Activated naive CD4-positive, alpha-beta T cell treated with anti-CD3 and anti-CD28 coated beads for 36 hours (primary cell): ENCODE results near the gene ARCN1. TPM values are rescaled to one million over a fixed set of nuclear protein-coding genes. Genes with fewer than 3 reads are reported as not detected.

ENCODE experiments used
- CTCF ChIA-PET: fragments of 350-600 bp; sonication (Branson Sonifier 250); formaldehyde crosslinking; loops from one replicate; lab custom pipeline; 2021; ENCODE audit warnings: antibody characterized with exemption; lab: Charles Lee
- DNase-seq: peaks from one replicate; pipeline ENCODE4 v3.0.0-alpha.2; 2020
- H3K27ac Mint-ChIP-seq: one replicate; pipeline ENCODE4 v1.8.0; 2021; ENCODE audit warnings: mild to moderate bottlenecking, mixed read lengths
- H3K27me3 Mint-ChIP-seq: one replicate; pipeline ENCODE4 v1.8.0; 2021; ENCODE audit warnings: low read depth, mixed read lengths
- H3K36me3 Mint-ChIP-seq: one replicate; pipeline ENCODE4 v1.8.0; 2021; ENCODE audit warnings: low read depth, mixed read lengths
- H3K4me1 Mint-ChIP-seq: one replicate; pipeline ENCODE4 v1.8.0; 2021; ENCODE audit warnings: low read depth, mixed read lengths
- H3K4me3 Mint-ChIP-seq: one replicate; pipeline ENCODE4 v1.8.0; 2021; ENCODE audit warnings: mild to moderate bottlenecking, moderate library complexity, mixed read lengths
- H3K9me3 Mint-ChIP-seq: one replicate; pipeline ENCODE4 v1.8.0; 2021; ENCODE audit warnings: mixed read lengths
- intact Hi-C: fragments of 100-400 bp; cut with micrococcal nuclease; formaldehyde crosslinking; loops from one replicate; pipeline ENCODE4 v1.15.1; 2023
- total RNA-seq, 2 experiments: library from RNA; stranded (reverse); gene quantifications; one replicate each; pipeline ENCODE4 v1.2.3, GENCODE V29; 2021

ARCN1 gene
- total RNA-seq, 2 experiments from 2014 or later, result 159 to 174 TPM

DNA sequence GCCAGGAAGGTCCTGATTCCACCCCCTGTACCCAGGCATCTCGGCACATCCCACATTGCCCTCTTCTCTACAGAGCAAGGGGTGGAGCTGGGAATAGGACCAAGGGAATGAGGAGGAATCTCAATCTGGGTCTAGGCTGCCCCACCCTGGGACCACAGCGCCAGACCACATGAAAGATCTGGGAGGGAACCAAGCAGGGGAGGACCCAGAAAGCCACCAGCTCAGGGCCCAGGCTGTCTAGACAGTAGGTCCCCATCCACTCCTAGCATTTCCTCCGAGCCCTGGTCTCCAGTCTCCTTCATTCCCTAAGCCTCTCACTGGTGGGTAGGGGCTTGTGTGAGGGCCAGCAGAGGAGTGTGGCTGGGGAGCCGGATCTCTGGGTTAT lies 46.8 kb downstream of the ARCN1 start:
- H3K4me1 Mint-ChIP-seq, result peaks cover 14% of the 10 kb centered on the region
- no peaks in the 10 kb centered on the region for H3K9me3 Mint-ChIP-seq
- DNase-seq, result no peak
- CTCF ChIA-PET, result interaction anchor here (0.5 to 1.0 kb wide), 4 partner anchors 12 to 152 kb away, joined by 3 to 6 read pairs (median 4); partner anchors contain the start of gene PHLDB1
- no peaks in the 10 kb centered on the region for H3K36me3 Mint-ChIP-seq
- intact Hi-C loops, result no loop called here
- no peak overlapping the region for H3K27ac Mint-ChIP-seq
- no peak overlapping the region for H3K4me3 Mint-ChIP-seq
- peaks cover 3% of the 10 kb centered on the region for H3K27me3 Mint-ChIP-seq

- CTCF ChIA-PET, result interaction anchor here (0.5 to 4.0 kb wide), 3 partner anchors 10 to 35 kb away, joined by 3 to 14 read pairs (median 6); partner anchors contain the start of gene PHLDB1
- no peaks in the 10 kb centered on the region for H3K36me3 Mint-ChIP-seq
- H3K4me1 Mint-ChIP-seq, result peaks cover 14% of the 10 kb centered on the region
- H3K27me3 Mint-ChIP-seq, result peaks cover 3% of the 10 kb centered on the region
- H3K27ac Mint-ChIP-seq, result no peak overlapping the region
- no peak overlapping the region for H3K4me3 Mint-ChIP-seq
- H3K9me3 Mint-ChIP-seq, result no peaks in the 10 kb centered on the region
- no peak for DNase-seq
- intact Hi-C loops, result no loop called here
Measured at GRCh38 chr11:118619444-118620197, 47.4 kb downstream of the ARCN1 start.

DNA sequence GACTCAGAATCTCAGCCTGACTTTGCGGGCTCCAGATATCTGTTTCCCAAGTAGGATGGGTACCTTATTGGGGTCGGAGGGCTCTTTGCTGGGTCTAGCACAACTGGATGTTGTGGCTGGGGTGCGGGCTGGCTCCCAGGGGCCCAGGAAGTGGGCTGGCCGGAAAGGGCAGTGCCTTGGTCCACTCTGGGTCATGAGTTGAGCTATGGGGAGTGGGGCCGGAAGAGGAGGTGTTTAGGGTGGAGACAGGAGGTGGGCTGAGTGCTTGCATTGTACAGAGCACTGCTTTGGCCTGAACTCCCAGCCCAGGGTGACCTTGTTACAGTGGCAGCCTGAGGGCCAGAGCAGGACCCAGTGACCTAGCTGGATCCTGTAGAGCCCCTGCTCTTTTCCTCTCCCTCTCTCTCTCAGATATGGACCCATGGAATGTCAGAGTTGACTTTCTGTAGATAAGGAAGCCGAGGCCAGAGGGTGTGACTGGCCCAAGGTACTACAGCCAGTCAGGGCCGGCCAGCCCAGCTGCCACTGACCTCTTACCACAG lies 48.4 kb downstream of the ARCN1 start:
- Mint-ChIP-seq H3K4me3 (peak overlapping the region; percentile 68), H3K36me3 (no peaks in the 10 kb centered on the region), H3K4me1 (peaks cover 14% of the 10 kb centered on the region), H3K9me3 (no peaks in the 10 kb centered on the region), H3K27me3 (peaks cover 3% of the 10 kb centered on the region), H3K27ac (no peak overlapping the region)
- intact Hi-C loops, result no loop called here
- CTCF ChIA-PET, result interaction anchor here (0.8 to 4.0 kb wide), 4 partner anchors 9 to 15 kb away, joined by 3 to 14 read pairs (median 4); no protein-coding TSS in a partner anchor
- DNase-seq, result no peak

DNA sequence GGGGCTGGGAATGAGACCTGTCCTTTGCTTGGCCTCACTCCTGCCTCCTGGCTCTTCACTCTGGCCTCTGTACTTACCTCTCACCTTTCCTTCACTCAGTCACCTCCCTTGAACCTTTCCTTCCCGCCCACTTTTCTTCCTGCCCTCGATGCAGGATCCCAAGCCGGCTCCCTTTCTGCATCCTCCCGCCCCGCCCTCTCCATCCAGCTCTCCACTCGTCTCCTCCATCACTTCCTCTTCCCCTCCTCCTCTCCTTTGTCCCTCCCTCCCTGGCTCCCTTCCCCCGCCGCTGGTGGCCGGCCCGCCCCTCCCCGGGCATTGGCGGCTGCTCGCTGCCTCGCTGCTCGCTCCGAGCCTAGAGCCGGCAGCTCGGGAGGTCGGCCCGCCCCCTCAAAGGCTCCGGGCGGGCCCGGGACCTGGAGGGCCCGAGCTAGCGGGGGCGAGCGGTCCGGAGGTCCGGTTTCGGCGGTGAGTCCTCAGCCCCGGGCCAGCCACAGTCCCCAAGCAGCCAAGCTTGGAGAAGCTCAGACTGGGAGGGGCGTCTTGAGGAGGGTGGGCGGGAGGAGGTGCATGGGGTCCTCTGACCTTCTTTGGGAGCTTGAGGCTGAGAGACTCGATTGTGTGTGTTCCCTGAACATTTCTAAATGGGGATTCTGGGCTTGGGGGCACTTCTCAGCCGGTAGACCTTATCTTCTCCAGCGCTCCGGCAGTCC lies 49.0 kb downstream of the ARCN1 start:
- Mint-ChIP-seq H3K4me3 (peak overlapping the region; percentile 68), H3K36me3 (no peaks in the 10 kb centered on the region), H3K9me3 (no peaks in the 10 kb centered on the region), H3K27ac (no peak overlapping the region), H3K27me3 (peaks cover 3% of the 10 kb centered on the region), H3K4me1 (peaks cover 14% of the 10 kb centered on the region)
- peak; percentile 45 for DNase-seq
- intact Hi-C loops, result no loop called here
- CTCF ChIA-PET, result interaction anchor here (0.8 to 4.0 kb wide), 3 partner anchors 9 to 15 kb away, joined by 3 to 14 read pairs (median 6); no protein-coding TSS in a partner anchor

- H3K36me3 Mint-ChIP-seq, result no peaks in the 10 kb centered on the region
- CTCF ChIA-PET, result interaction anchor here (1.0 to 4.0 kb wide), 2 partner anchors 13 to 19 kb away, joined by 3 to 14 read pairs; no protein-coding TSS in a partner anchor
- H3K4me3 Mint-ChIP-seq, result peak overlapping the region; percentile 22
Measured at GRCh38 chr11:118621784-118622375, 49.7 kb downstream of the ARCN1 start.

DNA sequence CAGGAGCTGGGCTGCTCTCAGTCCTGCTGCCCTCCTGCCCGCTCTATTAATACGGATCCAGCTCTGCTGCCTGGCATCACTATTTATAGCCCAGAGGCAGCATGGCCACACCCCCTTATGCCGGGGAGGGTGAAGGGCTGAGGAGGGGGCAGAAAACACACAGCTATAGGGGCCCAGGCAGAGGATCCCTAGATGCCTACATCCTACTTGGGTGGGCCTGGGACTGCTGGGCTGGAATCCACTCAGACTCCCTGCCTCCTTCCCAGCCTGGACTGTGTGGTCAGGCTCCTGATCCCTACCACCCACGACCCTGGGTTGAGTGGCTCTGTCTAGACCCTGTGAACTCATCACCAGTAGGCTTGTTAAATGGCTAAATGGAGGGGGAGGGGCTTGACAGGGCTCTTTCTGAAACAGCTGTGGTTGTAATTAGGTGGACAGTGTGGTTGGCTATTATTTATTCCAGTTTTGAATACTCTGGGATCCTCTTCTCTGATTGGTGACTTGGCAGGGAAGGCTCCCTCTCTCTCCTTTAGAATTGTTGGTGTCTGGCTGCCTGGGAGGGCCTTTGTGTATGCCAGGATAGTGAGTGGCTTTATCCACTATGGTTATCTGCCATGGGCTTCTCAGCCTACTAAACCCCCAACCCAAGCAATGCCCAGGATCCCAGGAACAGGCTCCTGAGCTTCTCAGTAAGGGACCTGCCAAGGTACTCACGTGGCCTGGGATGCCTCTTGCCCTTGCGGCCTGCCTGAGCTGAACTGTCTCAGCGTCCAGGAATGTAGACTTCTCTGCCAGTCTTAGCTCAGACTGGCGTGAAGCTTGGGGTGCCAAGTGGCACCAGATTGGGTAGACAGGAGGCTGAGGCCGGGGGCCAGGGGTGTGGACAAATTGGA lies 50.4 kb downstream of the ARCN1 start:
- intact Hi-C loops, result no loop called here
- no peak overlapping the region for H3K27ac Mint-ChIP-seq
- H3K27me3 Mint-ChIP-seq, result peaks cover 3% of the 10 kb centered on the region
- peaks cover 14% of the 10 kb centered on the region for H3K4me1 Mint-ChIP-seq
- H3K9me3 Mint-ChIP-seq, result no peaks in the 10 kb centered on the region
- no peaks in the 10 kb centered on the region for H3K36me3 Mint-ChIP-seq
- DNase-seq, result no peak
- CTCF ChIA-PET, result interaction anchor here (1.0 to 4.0 kb wide), 4 partner anchors 11 to 67 kb away, joined by 3 to 14 read pairs (median 3); no protein-coding TSS in a partner anchor
- no peak overlapping the region for H3K4me3 Mint-ChIP-seq

More at GRCh38 chr11:118621784-118622375, 49.7 kb downstream of the ARCN1 start:
- no peak overlapping the region for H3K27ac Mint-ChIP-seq
- no peak for DNase-seq
- H3K4me1 Mint-ChIP-seq, result peaks cover 14% of the 10 kb centered on the region
- H3K9me3 Mint-ChIP-seq, result no peaks in the 10 kb centered on the region
- H3K27me3 Mint-ChIP-seq, result peaks cover 3% of the 10 kb centered on the region
- intact Hi-C loops, result no loop called here

GRCh38 chr11:118623269-118623655 lies 51.1 kb downstream of the ARCN1 start:
- H3K36me3 Mint-ChIP-seq, result no peaks in the 10 kb centered on the region
- H3K4me3 Mint-ChIP-seq, result no peak overlapping the region
- peaks cover 14% of the 10 kb centered on the region for H3K4me1 Mint-ChIP-seq
- H3K27ac Mint-ChIP-seq, result no peak overlapping the region
- CTCF ChIA-PET, result interaction anchor here (0.6 to 4.0 kb wide), 4 partner anchors 10 to 66 kb away, joined by 3 to 14 read pairs (median 3); no protein-coding TSS in a partner anchor
- no peak for DNase-seq
- H3K9me3 Mint-ChIP-seq, result no peaks in the 10 kb centered on the region
- intact Hi-C loops, result no loop called here
- peaks cover 3% of the 10 kb centered on the region for H3K27me3 Mint-ChIP-seq

- H3K4me1 Mint-ChIP-seq, result peaks cover 11% of the 10 kb centered on the region
- CTCF ChIA-PET, result no interaction called here
- H3K36me3 Mint-ChIP-seq, result no peaks in the 10 kb centered on the region
- intact Hi-C loops, result no loop called here
- H3K9me3 Mint-ChIP-seq, result no peaks in the 10 kb centered on the region
- peaks cover 3% of the 10 kb centered on the region for H3K27me3 Mint-ChIP-seq
- H3K4me3 Mint-ChIP-seq, result no peak overlapping the region
- no peak for DNase-seq
- H3K27ac Mint-ChIP-seq, result no peak overlapping the region
Measured at GRCh38 chr11:118625036-118625690, 53.0 kb downstream of the ARCN1 start.

DNA sequence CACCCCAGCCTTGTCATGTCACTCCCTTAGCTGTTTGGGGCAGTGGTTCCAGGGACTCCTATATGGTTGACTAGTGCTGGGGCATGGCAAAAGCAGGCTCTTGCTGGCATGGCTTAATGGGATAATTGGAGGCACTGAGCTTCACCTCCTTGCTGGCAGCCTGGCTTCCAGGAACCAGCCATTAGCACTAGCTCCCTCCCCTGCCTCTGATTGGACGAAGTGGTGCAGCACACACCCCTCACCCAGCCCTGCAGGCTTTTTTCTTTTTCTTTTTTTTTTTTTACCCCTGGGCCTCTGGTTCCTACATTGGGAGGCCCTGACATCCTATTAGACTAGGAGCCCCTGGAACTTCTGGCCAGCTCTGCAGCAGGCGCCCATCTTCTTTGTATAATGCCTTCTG lies 53.8 kb downstream of the ARCN1 start:
- H3K4me1 Mint-ChIP-seq, result peaks cover 5% of the 10 kb centered on the region
- H3K36me3 Mint-ChIP-seq, result no peaks in the 10 kb centered on the region
- no peaks in the 10 kb centered on the region for H3K27me3 Mint-ChIP-seq
- H3K27ac Mint-ChIP-seq, result no peak overlapping the region
- H3K9me3 Mint-ChIP-seq, result no peaks in the 10 kb centered on the region
- no peak overlapping the region for H3K4me3 Mint-ChIP-seq
- intact Hi-C loops, result no loop called here
- no peak for DNase-seq
- CTCF ChIA-PET, result interaction anchor here (1.1 kb wide), 1 partner anchor 33 kb away, joined by 3 read pairs; no protein-coding TSS in a partner anchor

GRCh38 chr11:118627566-118627965 lies 55.4 kb downstream of the ARCN1 start:
- intact Hi-C loops, result no loop called here
- Mint-ChIP-seq H3K27me3 (no peaks in the 10 kb centered on the region), H3K9me3 (no peaks in the 10 kb centered on the region), H3K36me3 (no peaks in the 10 kb centered on the region), H3K4me1 (no peaks in the 10 kb centered on the region), H3K27ac (no peak overlapping the region), H3K4me3 (no peak overlapping the region)
- DNase-seq, result no peak
- CTCF ChIA-PET, result no interaction called here

GRCh38 chr11:118628031-118628430 lies 55.8 kb downstream of the ARCN1 start:
- intact Hi-C loops, result no loop called here
- Mint-ChIP-seq H3K27me3 (no peaks in the 10 kb centered on the region), H3K27ac (no peak overlapping the region), H3K9me3 (no peaks in the 10 kb centered on the region), H3K4me3 (no peak overlapping the region), H3K36me3 (no peaks in the 10 kb centered on the region), H3K4me1 (no peaks in the 10 kb centered on the region)
- DNase-seq, result no peak
- CTCF ChIA-PET, result no interaction called here
